Panc1 (cell line): Measurements from ENCODE around the gene HLCS.

Experiments used
- POLR2AphosphoS5 ChIP-seq: IDR thresholded peaks from 2 replicates; pipeline ENCODE4 v1.6.1; 2012; ENCODE audit warnings: mild to moderate bottlenecking, low read depth, low read length, moderate library complexity
- SIN3A ChIP-seq: IDR thresholded peaks from 2 replicates; pipeline ENCODE4 v1.6.1; 2012; ENCODE audit warnings: low read depth, mild to moderate bottlenecking, low read length, moderate library complexity, borderline replicate concordance; ENCODE audit not compliant: insufficient read depth
- TCF7L2 ChIP-seq: IDR thresholded peaks from 2 replicates; pipeline ENCODE4 v1.6.1; 2011; ENCODE audit warnings: mild to moderate bottlenecking, low read depth, low read length, inconsistent platforms
- TF ChIP-seq, protein P1 (sequence below): fragments of 450-650 bp; IDR thresholded peaks from 2 replicates; pipeline ENCODE4 v1.5.1; 2017; ENCODE audit warnings: mild to moderate bottlenecking
- TF ChIP-seq, protein P2 (sequence below), 2 experiments: IDR thresholded peaks; 2 replicates each; pipeline ENCODE4 v1.6.1; 2011 to 2012; ENCODE audit warnings: low read depth in 2 of 2, control low read depth in 1 of 2, low read length in 1 of 2, mild to moderate bottlenecking in 1 of 2, moderate library complexity in 1 of 2; ENCODE audit not compliant: insufficient read depth in 1 of 2

DNA sequence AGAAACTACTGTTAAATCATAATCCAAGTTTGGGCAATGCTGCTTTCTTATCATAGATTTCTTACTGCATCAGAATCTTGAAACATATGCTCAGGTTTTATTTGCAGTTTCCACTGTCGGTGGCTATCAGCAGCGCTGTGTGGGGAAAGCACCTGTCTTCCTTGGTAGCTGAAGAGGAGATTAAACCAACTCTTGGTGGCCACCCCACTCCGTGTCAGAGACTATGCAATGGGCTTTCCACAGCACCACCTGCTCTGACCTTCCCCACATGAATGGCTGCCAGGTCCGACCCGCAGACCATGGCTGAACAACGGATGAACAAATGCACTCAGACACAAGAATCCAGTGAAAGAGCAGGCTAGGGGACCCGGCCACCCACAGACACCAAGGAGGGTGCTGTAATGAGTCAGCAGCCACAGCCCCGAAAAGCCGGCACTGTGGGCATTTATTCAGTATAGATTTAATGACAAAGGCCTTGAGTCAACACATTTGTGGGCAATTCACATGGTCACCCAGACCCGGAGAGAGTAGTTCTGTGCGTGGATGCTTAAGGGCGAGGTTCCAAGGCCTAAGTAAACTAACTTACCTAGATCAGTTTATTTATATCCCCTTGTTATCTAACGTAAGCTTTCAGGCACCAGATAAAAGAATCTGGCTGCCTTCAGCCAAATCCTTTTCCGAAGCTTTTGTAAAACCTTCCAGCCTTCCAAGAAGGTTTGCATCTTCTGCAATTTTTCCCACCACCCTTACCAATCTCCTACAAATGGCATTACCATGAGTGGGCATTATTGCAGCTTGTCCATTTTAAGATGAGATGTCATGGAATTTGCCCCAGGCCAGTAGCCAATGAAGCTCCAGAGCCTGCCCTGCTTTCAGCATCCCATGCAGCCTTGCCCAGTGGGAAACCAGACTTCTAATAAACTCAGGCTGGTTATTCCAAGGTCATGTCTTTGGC, 82.7 kb downstream of the HLCS start:
- TF ChIP-seq SIN3A = no peak
- TF ChIP-seq, protein P1, sequence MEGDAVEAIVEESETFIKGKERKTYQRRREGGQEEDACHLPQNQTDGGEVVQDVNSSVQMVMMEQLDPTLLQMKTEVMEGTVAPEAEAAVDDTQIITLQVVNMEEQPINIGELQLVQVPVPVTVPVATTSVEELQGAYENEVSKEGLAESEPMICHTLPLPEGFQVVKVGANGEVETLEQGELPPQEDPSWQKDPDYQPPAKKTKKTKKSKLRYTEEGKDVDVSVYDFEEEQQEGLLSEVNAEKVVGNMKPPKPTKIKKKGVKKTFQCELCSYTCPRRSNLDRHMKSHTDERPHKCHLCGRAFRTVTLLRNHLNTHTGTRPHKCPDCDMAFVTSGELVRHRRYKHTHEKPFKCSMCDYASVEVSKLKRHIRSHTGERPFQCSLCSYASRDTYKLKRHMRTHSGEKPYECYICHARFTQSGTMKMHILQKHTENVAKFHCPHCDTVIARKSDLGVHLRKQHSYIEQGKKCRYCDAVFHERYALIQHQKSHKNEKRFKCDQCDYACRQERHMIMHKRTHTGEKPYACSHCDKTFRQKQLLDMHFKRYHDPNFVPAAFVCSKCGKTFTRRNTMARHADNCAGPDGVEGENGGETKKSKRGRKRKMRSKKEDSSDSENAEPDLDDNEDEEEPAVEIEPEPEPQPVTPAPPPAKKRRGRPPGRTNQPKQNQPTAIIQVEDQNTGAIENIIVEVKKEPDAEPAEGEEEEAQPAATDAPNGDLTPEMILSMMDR = no peak
- TF ChIP-seq POLR2AphosphoS5 = no peak
- no peak for TF ChIP-seq TCF7L2
- TF ChIP-seq, protein P2, sequence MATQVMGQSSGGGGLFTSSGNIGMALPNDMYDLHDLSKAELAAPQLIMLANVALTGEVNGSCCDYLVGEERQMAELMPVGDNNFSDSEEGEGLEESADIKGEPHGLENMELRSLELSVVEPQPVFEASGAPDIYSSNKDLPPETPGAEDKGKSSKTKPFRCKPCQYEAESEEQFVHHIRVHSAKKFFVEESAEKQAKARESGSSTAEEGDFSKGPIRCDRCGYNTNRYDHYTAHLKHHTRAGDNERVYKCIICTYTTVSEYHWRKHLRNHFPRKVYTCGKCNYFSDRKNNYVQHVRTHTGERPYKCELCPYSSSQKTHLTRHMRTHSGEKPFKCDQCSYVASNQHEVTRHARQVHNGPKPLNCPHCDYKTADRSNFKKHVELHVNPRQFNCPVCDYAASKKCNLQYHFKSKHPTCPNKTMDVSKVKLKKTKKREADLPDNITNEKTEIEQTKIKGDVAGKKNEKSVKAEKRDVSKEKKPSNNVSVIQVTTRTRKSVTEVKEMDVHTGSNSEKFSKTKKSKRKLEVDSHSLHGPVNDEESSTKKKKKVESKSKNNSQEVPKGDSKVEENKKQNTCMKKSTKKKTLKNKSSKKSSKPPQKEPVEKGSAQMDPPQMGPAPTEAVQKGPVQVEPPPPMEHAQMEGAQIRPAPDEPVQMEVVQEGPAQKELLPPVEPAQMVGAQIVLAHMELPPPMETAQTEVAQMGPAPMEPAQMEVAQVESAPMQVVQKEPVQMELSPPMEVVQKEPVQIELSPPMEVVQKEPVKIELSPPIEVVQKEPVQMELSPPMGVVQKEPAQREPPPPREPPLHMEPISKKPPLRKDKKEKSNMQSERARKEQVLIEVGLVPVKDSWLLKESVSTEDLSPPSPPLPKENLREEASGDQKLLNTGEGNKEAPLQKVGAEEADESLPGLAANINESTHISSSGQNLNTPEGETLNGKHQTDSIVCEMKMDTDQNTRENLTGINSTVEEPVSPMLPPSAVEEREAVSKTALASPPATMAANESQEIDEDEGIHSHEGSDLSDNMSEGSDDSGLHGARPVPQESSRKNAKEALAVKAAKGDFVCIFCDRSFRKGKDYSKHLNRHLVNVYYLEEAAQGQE (IDR thresholded peaks at IDR 0.05; ENCODE audit: insufficient read depth in 1 of 2, low read depth in 2 of 2, low read length in 1 of 2) = no peak
